ENCODE measurements around the gene PCDHA11. TPM values are rescaled to one million over a fixed set of nuclear protein-coding genes. Genes with fewer than 3 reads are reported as not detected.

Gene PCDHA11
- total and polyA plus RNA-seq, 10 of the 15 experiments (the other 5 are each of a cell fraction or from before 2014, with no cell fraction given): 0.06 TPM; not detected in 9

- WGBS (ENCODE audit: insufficient coverage, insufficient replicate concordance, low lambda C conversion rate, missing lambda C conversion rate): 91% methylated on average over 88 of the region's 94 CpGs
- in situ Hi-C loops (cut with MboI): no loop called here
- Histone ChIP-seq H2AFZ (ENCODE audit: control insufficient read depth, low read depth, low read length) (no peak overlapping the region), H3K79me2 (ENCODE audit: control insufficient read depth, insufficient read depth, low read length) (no peaks in the 10 kb centered on the region), H3K27ac (ENCODE audit: control insufficient read depth, insufficient read depth) (no peak overlapping the region), H3K4me2 (ENCODE audit: control insufficient read depth, insufficient read depth) (no peak overlapping the region), H3K9me3 (replicated peaks; ENCODE audit: control insufficient read depth, insufficient read depth, low read length) (no peaks in the 10 kb centered on the region; the same call in 2 of the 3 replicates), H4K20me1 (ENCODE audit: control insufficient read depth, insufficient read depth) (no peaks in the 10 kb centered on the region), H3K36me3 (ENCODE audit: control insufficient read depth in 2 of 2, insufficient read depth in 2 of 2, low read length in 1 of 2) (no peaks in the 10 kb centered on the region), H3K4me1 (ENCODE audit: control insufficient read depth, insufficient read depth, low read length) (no peaks in the 10 kb centered on the region), H3K4me3 (no peak overlapping the region), H3K27me3 (replicated peaks in 1 of 2; ENCODE audit: control insufficient read depth in 2 of 2, insufficient read depth in 2 of 2, low read length in 1 of 2) (no peaks in the 10 kb centered on the region), H3K9ac (ENCODE audit: control insufficient read depth, insufficient read depth, low read length) (no peak overlapping the region)
- ChIA-PET POLR2A (no interaction called here), CTCF (no interaction called here), RAD21 (ENCODE audit: unreplicated experiment) (no interaction called here), SMC1A (ENCODE audit: uncharacterized antibody, unreplicated experiment) (no interaction called here)
- no peak for ATAC-seq
- intact Hi-C loops (cut with micrococcal nuclease; ENCODE audit: unreplicated experiment): no loop called here
- no peak for FAIRE-seq
- TF ChIP-seq NR2C1 (IDR thresholded peaks at IDR 0.05): no peak
- no peak for TF ChIP-seq NBN (IDR thresholded peaks at IDR 0.05)
- TF ChIP-seq BRCA1 (IDR thresholded peaks at IDR 0.05; ENCODE audit: low read depth, low read length): no peak
- no peak for TF ChIP-seq ELK1 (IDR thresholded peaks at IDR 0.05; ENCODE audit: low read depth, low read length)
- no peak for TF ChIP-seq SRF (IDR thresholded peaks at IDR 0.05; ENCODE audit: low read depth in 2 of 2, low read length in 2 of 2)
- no peak for TF ChIP-seq ZNF274 (IDR thresholded peaks at IDR 0.05; ENCODE audit: insufficient read depth, insufficient read length)
- no peak for TF ChIP-seq ESRRA (IDR thresholded peaks at IDR 0.05; ENCODE audit: low read length)
- TF ChIP-seq MYB (IDR thresholded peaks at IDR 0.05; ENCODE audit: borderline replicate concordance, low read depth, low read length): no peak
- no peak for TF ChIP-seq ZNF384 (IDR thresholded peaks at IDR 0.05; ENCODE audit: borderline replicate concordance, low read depth, low read length)
- no peak for TF ChIP-seq NRF1 (conservative IDR thresholded peaks at IDR 0.05; ENCODE audit: low read depth, low read length)
- no peak for TF ChIP-seq SMAD1 (IDR thresholded peaks at IDR 0.05; ENCODE audit: low read depth, partially characterized antibody)
- TF ChIP-seq USF2 (IDR thresholded peaks at IDR 0.05; ENCODE audit: borderline replicate concordance, low read depth, low read length): no peak
- no peak for TF ChIP-seq MLLT1 (IDR thresholded peaks at IDR 0.05)
- no peak for TF ChIP-seq NFIC (IDR thresholded peaks at IDR 0.05; ENCODE audit: low read depth, low read length)
- DNase-seq (ENCODE audit: low read depth, low spot score): no peak
- BruUV-seq (replicated peaks): no TSS peak
Observed at GRCh38 chr5:140857177-140857986, 11.4 kb upstream of the PCDHA11 start.

All from GM12878 (cell line).